ENCODE measurements around the gene SEMA5A. TPM values are rescaled to one million over a fixed set of nuclear protein-coding genes. Genes with fewer than 3 reads are reported as not detected.

Gene SEMA5A
- total RNA-seq, 4 donors from 2014 or later = 13.4 to 22.3 (median 18.5) TPM

- intact Hi-C loops (cut with DNase I; ENCODE audit: low total_unique reads) = no loop called here
- TF ChIP-seq POLR2A (IDR thresholded peaks at IDR 0.05) (no peak), CTCF (IDR thresholded peaks at IDR 0.05) (no peak)
- no peak overlapping the region for H3K4me3 ChIP-seq (ENCODE audit: low read depth, poor library complexity, severe bottlenecking)
- no peak for DNase-seq (ENCODE audit: low spot score in 2 of 2)
- WGBS, 2 donors = 88 to 100% methylated on average over 1 of the region's 1 CpG
These were observed 503.6 kb downstream of the SEMA5A start for GRCh38 chr5:9042241-9042640.

GRCh38 chr5:9040475-9040874 is 505.4 kb downstream of the SEMA5A start:
- WGBS, 2 donors = 87 to 90% methylated on average over 2 of the region's 2 CpGs
- no peak for DNase-seq (ENCODE audit: low spot score in 2 of 2)
- intact Hi-C loops (cut with DNase I; ENCODE audit: low total_unique reads) = no loop called here
- H3K4me3 ChIP-seq (ENCODE audit: low read depth, poor library complexity, severe bottlenecking) = no peak overlapping the region
- TF ChIP-seq POLR2A (IDR thresholded peaks at IDR 0.05) (no peak), CTCF (IDR thresholded peaks at IDR 0.05) (no peak)

GRCh38 chr5:9037048-9037447 is 508.8 kb downstream of the SEMA5A start:
- no peak for DNase-seq (ENCODE audit: low spot score in 2 of 2)
- intact Hi-C loops (cut with DNase I; ENCODE audit: low total_unique reads) = no loop called here
- H3K4me3 ChIP-seq (ENCODE audit: low read depth, poor library complexity, severe bottlenecking) = no peak overlapping the region
- TF ChIP-seq POLR2A (IDR thresholded peaks at IDR 0.05) (no peak), CTCF (IDR thresholded peaks at IDR 0.05) (no peak)
- 77 to 84% methylated on average over 3 of the region's 3 CpGs for WGBS, 2 donors

- DNase-seq (ENCODE audit: low spot score in 2 of 2) = no peak
- TF ChIP-seq POLR2A (IDR thresholded peaks at IDR 0.05) (no peak), CTCF (IDR thresholded peaks at IDR 0.05) (no peak)
- intact Hi-C loops (cut with DNase I; ENCODE audit: low total_unique reads) = no loop called here
- WGBS, 2 donors = 78 to 80% methylated on average over 3 of the region's 3 CpGs
- H3K4me3 ChIP-seq (ENCODE audit: low read depth, poor library complexity, severe bottlenecking) = no peak overlapping the region
These were observed 510.5 kb downstream of the SEMA5A start for GRCh38 chr5:9035346-9035745.

- H3K4me3 ChIP-seq (ENCODE audit: low read depth, poor library complexity, severe bottlenecking) = no peak overlapping the region
- WGBS, 2 donors = 82 to 92% methylated on average over 1 of the region's 1 CpG
- TF ChIP-seq CTCF (IDR thresholded peaks at IDR 0.05) = no peak
- TF ChIP-seq POLR2A (IDR thresholded peaks at IDR 0.05) = no peak
- no peak for DNase-seq (ENCODE audit: low spot score in 2 of 2)
- intact Hi-C loops (cut with DNase I; ENCODE audit: low total_unique reads) = no loop called here
These were observed 511.2 kb downstream of the SEMA5A start for GRCh38 chr5:9034649-9035048.

- no peak for TF ChIP-seq POLR2A (IDR thresholded peaks at IDR 0.05)
- TF ChIP-seq CTCF (IDR thresholded peaks at IDR 0.05) = no peak
- DNase-seq (ENCODE audit: low spot score in 2 of 2) = no peak
- no peak overlapping the region for H3K4me3 ChIP-seq (ENCODE audit: low read depth, poor library complexity, severe bottlenecking)
- WGBS, 2 donors = 63 to 69% methylated on average over 1 of the region's 1 CpG
- intact Hi-C loops (cut with DNase I; ENCODE audit: low total_unique reads) = no loop called here
These were observed 512.4 kb downstream of the SEMA5A start for GRCh38 chr5:9033524-9033923.

Measured in lower leg skin (tissue), 4 donors.